Skeletal muscle tissue (tissue), 4 donors: Measurements from ENCODE around the gene MTCL1. TPM values are rescaled to one million over a fixed set of nuclear protein-coding genes. Genes with fewer than 3 reads are reported as not detected.
A peak's percentile ranks its signal among the peaks of the same experiment; 100 is the strongest.

Experiments
- H3K27ac ChIP-seq: one replicate; pipeline ENCODE4 v1.7.0; 2013; ENCODE audit warnings: mild to moderate bottlenecking, low read depth, low read length, inconsistent platforms
- H3K27me3 ChIP-seq, 3 donors: one replicate each; pipeline ENCODE4 v1.7.0; 2013; ENCODE audit warnings: low read length in 3 of 3; ENCODE audit not compliant: control insufficient read depth in 3 of 3, insufficient read depth in 3 of 3
- H3K36me3 ChIP-seq, 3 donors: one replicate each; pipeline ENCODE4 v1.7.0; 2013; ENCODE audit warnings: low read length in 3 of 3; ENCODE audit not compliant: control insufficient read depth in 3 of 3, insufficient read depth in 3 of 3
- H3K4me1 ChIP-seq, 3 donors: one replicate each; pipeline ENCODE4 v1.7.0; 2013; ENCODE audit warnings: low read length in 3 of 3, mild to moderate bottlenecking in 3 of 3; ENCODE audit not compliant: control insufficient read depth in 3 of 3, insufficient read depth in 3 of 3
- H3K4me3 ChIP-seq, 3 donors: one replicate each; pipeline ENCODE4 v1.7.0; 2013; ENCODE audit warnings: low read length in 3 of 3
- H3K9ac ChIP-seq, 3 donors: one replicate each; pipeline ENCODE4 v1.7.0; 2013; ENCODE audit warnings: low read length in 3 of 3, mild to moderate bottlenecking in 3 of 3, moderate library complexity in 2 of 3, low read depth in 1 of 3
- H3K9me3 ChIP-seq, 3 donors: one replicate each; pipeline ENCODE4 v1.7.0; 2013; ENCODE audit warnings: low read length in 3 of 3; ENCODE audit not compliant: control insufficient read depth in 3 of 3
- total RNA-seq: library from RNA; depleted of rRNA; stranded (reverse); fragments of >200 nt; gene quantifications from one replicate; pipeline ENCODE4 v1.2.3, GENCODE V29; 2014
- donor health status: Osteomylitis.

The MTCL1 gene
- total RNA-seq, 1 donor from 2014 or later: 12.5 TPM

GRCh38 chr18:8833480-8833879 is 128.1 kb downstream of the MTCL1 start:
- H3K4me3 ChIP-seq: no peak overlapping the region
- peaks cover 0 to 4% (median 0%) of the 10 kb centered on the region in 3 donors for H3K9me3 ChIP-seq
- H3K27me3 ChIP-seq: no peaks in the 10 kb centered on the region
- H3K36me3 ChIP-seq: no peaks in the 10 kb centered on the region
- H3K4me1 ChIP-seq: peaks cover 12 to 13% (median 13%) of the 10 kb centered on the region in 3 donors
- H3K9ac ChIP-seq: no peak overlapping the region
- H3K27ac ChIP-seq: no peak overlapping the region

GRCh38 chr18:8834881-8835280 is 129.5 kb downstream of the MTCL1 start:
- Histone ChIP-seq H3K9ac (no peak overlapping the region), H3K27ac (peak overlapping the region; percentile 42), H3K9me3 (peaks cover 0 to 4% (median 0%) of the 10 kb centered on the region in 3 donors), H3K4me3 (peak overlapping the region in 2 of 3 donors; percentile 27 to 31), H3K4me1 (peaks cover 12 to 16% (median 13%) of the 10 kb centered on the region in 3 donors), H3K36me3 (no peaks in the 10 kb centered on the region), H3K27me3 (no peaks in the 10 kb centered on the region)

GRCh38 chr18:8835521-8835953 is 130.2 kb downstream of the MTCL1 start:
- no peaks in the 10 kb centered on the region for H3K27me3 ChIP-seq
- H3K36me3 ChIP-seq: no peaks in the 10 kb centered on the region
- peak overlapping the region; percentile 42 for H3K27ac ChIP-seq
- peaks cover 0 to 4% (median 0%) of the 10 kb centered on the region in 3 donors for H3K9me3 ChIP-seq
- no peak overlapping the region for H3K9ac ChIP-seq
- H3K4me3 ChIP-seq: no peak overlapping the region
- peaks cover 12 to 16% (median 13%) of the 10 kb centered on the region in 3 donors for H3K4me1 ChIP-seq

GRCh38 chr18:8839281-8839680 is 133.9 kb downstream of the MTCL1 start:
- Histone ChIP-seq H3K4me3 (no peak overlapping the region), H3K4me1 (peaks cover 12 to 16% (median 13%) of the 10 kb centered on the region in 3 donors), H3K9me3 (peaks cover 0 to 4% (median 0%) of the 10 kb centered on the region in 3 donors), H3K36me3 (no peaks in the 10 kb centered on the region), H3K9ac (no peak overlapping the region), H3K27ac (no peak overlapping the region), H3K27me3 (peaks cover 0 to 3% (median 2%) of the 10 kb centered on the region in 3 donors)

- Histone ChIP-seq H3K27ac (no peak overlapping the region), H3K9ac (no peak overlapping the region), H3K27me3 (peaks cover 0 to 5% (median 2%) of the 10 kb centered on the region in 3 donors), H3K4me3 (no peak overlapping the region), H3K9me3 (peaks cover 0 to 3% (median 0%) of the 10 kb centered on the region in 3 donors), H3K36me3 (no peaks in the 10 kb centered on the region), H3K4me1 (peaks cover 0 to 3% (median 0%) of the 10 kb centered on the region in 3 donors)
Measured at GRCh38 chr18:8841781-8842485, 136.6 kb downstream of the MTCL1 start.

GRCh38 chr18:8842506-8842905 is 137.2 kb downstream of the MTCL1 start:
- peaks cover 0 to 3% (median 0%) of the 10 kb centered on the region in 3 donors for H3K4me1 ChIP-seq
- peaks cover 0 to 9% (median 2%) of the 10 kb centered on the region in 3 donors for H3K27me3 ChIP-seq
- H3K4me3 ChIP-seq: no peak overlapping the region
- H3K27ac ChIP-seq: no peak overlapping the region
- H3K9me3 ChIP-seq: no peaks in the 10 kb centered on the region
- H3K36me3 ChIP-seq: no peaks in the 10 kb centered on the region
- no peak overlapping the region for H3K9ac ChIP-seq

GRCh38 chr18:8843005-8843404 is 137.6 kb downstream of the MTCL1 start:
- H3K9me3 ChIP-seq: no peaks in the 10 kb centered on the region
- H3K27ac ChIP-seq: no peak overlapping the region
- peaks cover 0 to 8% (median 3%) of the 10 kb centered on the region in 3 donors for H3K4me1 ChIP-seq
- H3K4me3 ChIP-seq: no peak overlapping the region
- peaks cover 0 to 12% (median 2%) of the 10 kb centered on the region in 3 donors for H3K27me3 ChIP-seq
- H3K9ac ChIP-seq: no peak overlapping the region
- H3K36me3 ChIP-seq: no peaks in the 10 kb centered on the region

- peaks cover 0 to 13% (median 2%) of the 10 kb centered on the region in 3 donors for H3K27me3 ChIP-seq
- no peak overlapping the region for H3K4me3 ChIP-seq
- no peak overlapping the region for H3K9ac ChIP-seq
- no peak overlapping the region for H3K27ac ChIP-seq
- no peaks in the 10 kb centered on the region for H3K36me3 ChIP-seq
- peaks cover 0 to under 1% (median under 1%) of the 10 kb centered on the region in 3 donors for H3K9me3 ChIP-seq
- peaks cover 0 to 6% (median 3%) of the 10 kb centered on the region in 3 donors for H3K4me1 ChIP-seq
Measured at GRCh38 chr18:8844721-8845148, 139.4 kb downstream of the MTCL1 start.

- H3K9me3 ChIP-seq: peaks cover 0 to 8% (median 4%) of the 10 kb centered on the region in 3 donors
- peaks cover 0 to 14% (median 2%) of the 10 kb centered on the region in 3 donors for H3K27me3 ChIP-seq
- no peak overlapping the region for H3K4me3 ChIP-seq
- H3K9ac ChIP-seq: no peak overlapping the region
- no peaks in the 10 kb centered on the region for H3K36me3 ChIP-seq
- peaks cover 0 to 6% (median 3%) of the 10 kb centered on the region in 3 donors for H3K4me1 ChIP-seq
- no peak overlapping the region for H3K27ac ChIP-seq
Measured at GRCh38 chr18:8845506-8845905, 140.2 kb downstream of the MTCL1 start.

- Histone ChIP-seq H3K27me3 (peaks cover 0 to 14% (median 2%) of the 10 kb centered on the region in 3 donors), H3K36me3 (no peaks in the 10 kb centered on the region), H3K4me3 (no peak overlapping the region), H3K27ac (no peak overlapping the region), H3K9me3 (peaks cover 0 to 9% (median 4%) of the 10 kb centered on the region in 3 donors), H3K4me1 (peaks cover 0 to 6% (median 3%) of the 10 kb centered on the region in 3 donors), H3K9ac (no peak overlapping the region)
Measured at GRCh38 chr18:8847066-8847755, 141.9 kb downstream of the MTCL1 start.
